Thyroid gland (tissue), 4 donors: ENCODE results near the gene BABAM1.

ENCODE experiments used
- CTCF ChIP-seq, 6 experiments: fragments of 200-600 bp in 3 of 6; fragments of 450-650 bp in 3 of 6; sonication (generic) in 3 of 6; IDR thresholded peaks; one replicate each; pipeline ENCODE4 v1.5.1; 2016 to 2019; ENCODE audit warnings: antibody characterized with exemption in 6 of 6, mild to moderate bottlenecking in 2 of 6, inconsistent platforms in 1 of 6, moderate library complexity in 1 of 6
- POLR2A ChIP-seq, 2 donors: fragments of 450-650 bp; IDR thresholded peaks; one replicate each; pipeline ENCODE4 v1.6.1; 2017; ENCODE audit warnings: antibody characterized with exemption in 2 of 2, mild to moderate bottlenecking in 2 of 2, moderate library complexity in 1 of 2

DNA sequence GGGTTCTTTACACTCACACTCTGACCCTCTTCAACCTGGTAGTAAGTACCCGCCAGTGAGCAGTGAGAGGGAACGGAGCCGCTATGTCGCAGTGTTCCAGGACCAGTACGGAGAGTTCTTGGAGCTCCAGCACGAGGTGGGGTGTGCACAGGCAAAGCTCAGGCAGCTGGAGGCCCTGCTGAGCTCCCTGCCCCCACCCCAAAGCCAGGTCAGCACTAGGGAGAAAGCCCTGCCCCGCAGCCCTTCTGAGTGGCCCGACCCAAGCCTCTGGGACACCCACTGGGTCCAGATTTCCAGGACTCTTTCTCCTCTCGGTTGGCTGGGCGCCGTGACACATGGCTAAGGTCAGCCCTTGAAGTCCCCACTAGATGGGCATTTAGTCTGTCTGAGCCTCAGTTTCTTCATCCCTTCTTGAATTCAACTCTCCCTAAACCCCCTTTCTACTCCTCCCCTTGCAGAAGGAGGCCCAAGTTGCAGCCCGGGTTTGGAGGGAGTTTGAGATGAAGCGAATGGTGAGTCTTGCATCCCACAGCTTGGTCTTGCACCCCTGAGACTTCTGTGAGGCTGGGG is 39.4 kb upstream of the BABAM1 start:
- TF ChIP-seq CTCF (IDR thresholded peaks at IDR 0.05) (no peak), POLR2A (IDR thresholded peaks at IDR 0.05) (peak in 1 of 2 donors; percentile 48)
